Heart left ventricle (tissue), 13 donors: Measurements from ENCODE around the gene A3GALT2.

Experiments used
- CTCF ChIP-seq, 12 donors: fragments of 200-600 bp; sonication (generic) in 4 of 12; IDR thresholded peaks; one replicate each; pipeline versions ENCODE4 v1.5.0 to v1.8.0; 2018 to 2022; ENCODE audit warnings: antibody characterized with exemption in 12 of 12, mild to moderate bottlenecking in 5 of 12
- POLR2A ChIP-seq, 2 donors: fragments of 450-650 bp; IDR thresholded peaks; one replicate each; pipeline ENCODE4 v1.6.1; 2017; ENCODE audit warnings: antibody characterized with exemption in 2 of 2, mild to moderate bottlenecking in 2 of 2, moderate library complexity in 2 of 2
- donor health status: ischemic (EF 13 %, LVEDD 7.1; RV severe dilation, severe dysfunction).
- donor health status: DM: no; HTN: yes; CAD: no.
- donor health status: DM: no; HTN: no; CAD: no.
- donor health status: ischemic (EF 25% LVEDD 6.9; RV normal size, moderate dysfunction).
- donor health status: ischemic (EF 25% LVEDD 5.7; RV mildly dilated, moderate dysfunction).
- donor health status: ischemic (EF 35%, LVEDD 5.7; RV mildly dilated, moderate dysfunction).
- donor health status: nonischemic (EF 11% LVEDD 7.7; RV severe dilation, severe dysfunction).
- donor health status: DM: yes; HTN: yes; CAD: no.
- donor health status: PGD.
- donor health status: ischemic (EF 29% LVEDD 5.4; RV normal size, mild dysfunction).
- donor health status: nonischemic (EF 23%, LVEDD 6.1; RV moderate dilation, normal function).

GRCh38 chr1:33351281-33351660 lies 30.4 kb upstream of the A3GALT2 start:
- no peak for TF ChIP-seq CTCF (IDR thresholded peaks at IDR 0.05)
- no peak for TF ChIP-seq POLR2A (IDR thresholded peaks at IDR 0.05)
